AG09319 (cell line): ENCODE measurements around the gene SPG7.

Experiments used
- DNase-seq: peaks from one replicate; pipeline ENCODE4 v3.0.0-alpha.2; 2010; ENCODE audit warnings: low read depth; ENCODE audit errors: extremely low read depth
- CTCF ChIP-seq: IDR thresholded peaks from 2 replicates; pipeline ENCODE4 v1.5.1; 2011; ENCODE audit warnings: low read depth, mild to moderate bottlenecking, inconsistent platforms, low read length, moderate library complexity

Gene SPG7

GRCh38 chr16:89522287-89522686 is 14.1 kb downstream of the SPG7 start:
- TF ChIP-seq CTCF, result no peak
- DNase-seq, result no peak

GRCh38 chr16:89523680-89524344 is 15.6 kb downstream of the SPG7 start:
- TF ChIP-seq CTCF, result no peak
- no peak for DNase-seq

GRCh38 chr16:89525146-89525913 is 17.1 kb downstream of the SPG7 start:
- no peak for TF ChIP-seq CTCF
- no peak for DNase-seq

GRCh38 chr16:89529097-89529496 is 20.9 kb downstream of the SPG7 start:
- no peak for DNase-seq
- TF ChIP-seq CTCF, result no peak

- TF ChIP-seq CTCF, result no peak
- no peak for DNase-seq
These were observed 22.5 kb downstream of the SPG7 start for GRCh38 chr16:89530401-89531381.

GRCh38 chr16:89531821-89532526 is 23.8 kb downstream of the SPG7 start:
- TF ChIP-seq CTCF, result no peak
- DNase-seq, result no peak
